Urinary bladder (tissue), 4 donors: Measurements from ENCODE around the gene COL5A1. TPM values are rescaled to one million over a fixed set of nuclear protein-coding genes. Genes with fewer than 3 reads are reported as not detected.

ENCODE experiments used
- DNase-seq: peaks from one replicate; pipeline ENCODE4 v3.0.0-alpha.2; 2015; ENCODE audit errors: extremely low spot score
- H3K27ac ChIP-seq: one replicate; pipeline ENCODE4 v1.5.1; 2013; ENCODE audit warnings: low read depth, mild to moderate bottlenecking, moderate library complexity
- H3K36me3 ChIP-seq: one replicate; pipeline ENCODE4 v1.6.1; 2013; ENCODE audit warnings: mild to moderate bottlenecking, moderate library complexity; ENCODE audit not compliant: insufficient read depth
- H3K4me1 ChIP-seq: one replicate; pipeline ENCODE4 v1.6.1; 2013; ENCODE audit warnings: mild to moderate bottlenecking, moderate library complexity; ENCODE audit not compliant: insufficient read depth
- H3K4me3 ChIP-seq: one replicate; pipeline ENCODE4 v1.5.1; 2013; ENCODE audit warnings: low read depth, low read length
- WGBS: extraction: QIAGEN DNeasy Blood & Tissue Kit; methylation state at CpG from one replicate; pipeline ENCODE4 v1.1.7; 2013; 5-methylcytosine and 5-hydroxymethylcytosine counted together
- polyA plus RNA-seq: library from polyadenylated mRNA; stranded (reverse); fragments of 200-250 nt; gene quantifications from one replicate; pipeline ENCODE4 v1.2.3, GENCODE V29; 2013
- total RNA-seq: library from RNA; depleted of rRNA; stranded (reverse); fragments of >200 nt; gene quantifications from one replicate; pipeline ENCODE4 v1.2.3, GENCODE V29; 2014
- donor health status: healthy with polysubstance abuse.
- donor health status: healthy.

The COL5A1 gene
- total and polyA plus RNA-seq, 2 donors, result 68.5 to 622 TPM

- no peaks in the 10 kb centered on the region for H3K4me1 ChIP-seq
- H3K27ac ChIP-seq, result no peak overlapping the region
- WGBS, result 92% methylated on average over 15 of the region's 15 CpGs
- no peak for DNase-seq
- no peak overlapping the region for H3K4me3 ChIP-seq
- H3K36me3 ChIP-seq, result no peaks in the 10 kb centered on the region
Measured at GRCh38 chr9:134841180-134841904, 199.7 kb downstream of the COL5A1 start.

DNA sequence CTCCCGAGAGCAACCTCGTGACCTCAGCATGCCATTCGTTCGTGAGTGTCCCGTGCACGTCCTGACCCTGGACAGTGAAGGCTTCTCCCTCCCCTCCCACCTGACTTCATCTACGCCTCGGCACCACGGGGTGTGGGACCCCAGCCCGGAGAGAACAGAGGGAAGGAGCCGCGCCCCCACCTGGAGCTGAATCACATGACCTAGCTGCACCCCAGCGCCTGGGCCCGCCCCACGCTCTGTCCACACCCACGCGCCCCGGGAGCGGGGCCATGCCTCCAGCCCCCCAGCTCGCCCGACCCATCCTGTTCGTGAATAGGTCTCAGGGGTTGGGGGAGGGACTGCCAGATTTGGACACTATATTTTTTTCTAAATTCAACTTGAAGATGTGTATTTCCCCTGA is 200.7 kb downstream of the COL5A1 start:
- 87% methylated on average over 22 of the region's 22 CpGs for WGBS
- Histone ChIP-seq H3K4me1 (no peaks in the 10 kb centered on the region), H3K27ac (no peak overlapping the region), H3K36me3 (no peaks in the 10 kb centered on the region), H3K4me3 (no peak overlapping the region)
- no peak for DNase-seq

DNA sequence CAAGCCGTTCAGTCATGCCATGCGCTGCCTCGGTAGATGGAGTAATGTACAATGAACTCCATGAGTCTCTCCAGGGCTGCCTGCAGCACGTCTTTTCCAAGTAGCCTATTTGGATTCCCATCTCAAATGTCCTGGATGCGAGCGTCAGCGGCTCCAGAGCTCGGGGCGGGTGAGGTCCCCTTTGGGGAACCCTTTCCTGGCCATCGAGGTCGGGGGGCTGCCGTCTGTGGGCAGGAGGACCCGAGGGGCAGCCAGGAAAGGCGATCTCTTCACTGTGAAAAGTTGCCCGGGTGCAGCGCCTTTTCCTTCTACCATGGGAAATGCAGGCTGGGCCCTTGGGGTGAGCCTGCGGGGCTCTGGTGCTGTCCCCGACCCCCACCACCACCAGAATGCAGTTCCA is 202.1 kb downstream of the COL5A1 start:
- Histone ChIP-seq H3K36me3 (no peaks in the 10 kb centered on the region), H3K4me3 (no peak overlapping the region), H3K27ac (no peak overlapping the region), H3K4me1 (no peaks in the 10 kb centered on the region)
- WGBS, result 89% methylated on average over 18 of the region's 18 CpGs
- DNase-seq, result no peak

GRCh38 chr9:134844821-134845220 is 203.2 kb downstream of the COL5A1 start:
- no peak overlapping the region for H3K4me3 ChIP-seq
- no peaks in the 10 kb centered on the region for H3K36me3 ChIP-seq
- WGBS, result 84% methylated on average over 8 of the region's 8 CpGs
- H3K27ac ChIP-seq, result no peak overlapping the region
- DNase-seq, result no peak
- no peaks in the 10 kb centered on the region for H3K4me1 ChIP-seq

GRCh38 chr9:134846187-134846586 is 204.6 kb downstream of the COL5A1 start:
- DNase-seq, result no peak
- Histone ChIP-seq H3K36me3 (no peaks in the 10 kb centered on the region), H3K27ac (no peak overlapping the region), H3K4me3 (no peak overlapping the region), H3K4me1 (no peaks in the 10 kb centered on the region)
- 87% methylated on average over 16 of the region's 16 CpGs for WGBS

DNA sequence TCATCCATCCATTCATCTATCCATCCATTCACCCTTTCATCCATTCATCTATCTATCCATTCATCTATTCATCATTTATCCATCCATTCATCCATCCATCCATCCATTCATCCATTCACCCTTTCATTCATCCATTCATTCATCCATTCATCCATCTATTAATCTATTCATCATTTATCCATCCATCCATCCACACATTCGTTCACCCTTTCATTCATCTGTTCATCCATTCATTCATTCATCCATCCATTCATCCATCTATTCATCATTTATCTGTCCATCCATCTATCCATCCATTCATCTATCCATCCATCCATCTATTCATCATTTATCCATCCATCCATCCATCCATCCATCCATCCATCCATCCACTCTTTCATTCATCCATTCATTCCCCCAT is 205.1 kb downstream of the COL5A1 start:
- WGBS, result 93% methylated on average over 1 of the region's 1 CpG

GRCh38 chr9:134847138-134847537 is 205.5 kb downstream of the COL5A1 start:
- H3K36me3 ChIP-seq, result no peaks in the 10 kb centered on the region
- H3K27ac ChIP-seq, result no peak overlapping the region
- WGBS, result 88% methylated on average over 3 of the region's 3 CpGs
- H3K4me1 ChIP-seq, result no peaks in the 10 kb centered on the region
- no peak for DNase-seq
- no peak overlapping the region for H3K4me3 ChIP-seq

More for the DNA sequence above, 205.1 kb downstream of the COL5A1 start:
- Histone ChIP-seq H3K36me3 (no peaks in the 10 kb centered on the region), H3K4me1 (no peaks in the 10 kb centered on the region), H3K4me3 (no peak overlapping the region), H3K27ac (no peak overlapping the region)
- no peak for DNase-seq

DNA sequence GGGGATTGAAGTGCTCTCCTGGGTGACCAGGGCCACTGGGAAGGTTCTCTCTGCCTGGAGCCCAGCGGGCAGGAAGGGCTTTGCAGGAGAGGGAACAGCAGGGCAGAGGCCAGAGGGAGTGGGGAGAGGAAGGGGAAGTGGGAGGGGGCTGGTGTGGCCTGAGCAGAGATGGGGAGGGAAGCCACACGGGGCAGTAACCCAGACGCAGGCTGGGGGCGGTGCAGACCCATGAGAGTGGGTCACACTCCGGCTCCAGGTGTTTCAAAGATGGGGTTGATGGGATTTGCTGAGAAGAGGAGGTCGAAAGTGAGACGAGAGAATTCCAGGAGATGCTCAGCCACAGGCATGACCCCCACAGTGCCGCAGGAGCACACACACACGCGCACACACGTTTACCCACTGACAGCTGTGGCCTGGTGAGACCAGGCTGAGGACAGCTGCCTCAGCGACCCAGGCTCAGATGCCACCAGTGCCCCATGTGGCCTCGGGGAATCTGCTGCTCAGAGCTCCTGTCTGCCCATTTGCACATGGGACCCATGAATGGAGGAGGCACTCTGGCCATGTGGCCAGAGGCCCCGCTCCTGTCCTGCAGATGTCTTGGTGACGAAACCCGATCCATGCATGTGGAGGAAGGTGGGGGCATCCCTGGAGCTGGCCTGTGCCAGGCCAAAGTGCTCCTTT is 206.3 kb downstream of the COL5A1 start:
- H3K4me1 ChIP-seq, result no peaks in the 10 kb centered on the region
- DNase-seq, result no peak
- H3K27ac ChIP-seq, result no peak overlapping the region
- H3K4me3 ChIP-seq, result no peak overlapping the region
- 64% methylated on average over 16 of the region's 16 CpGs for WGBS
- no peaks in the 10 kb centered on the region for H3K36me3 ChIP-seq

GRCh38 chr9:134848504-134848903 is 206.9 kb downstream of the COL5A1 start:
- Histone ChIP-seq H3K27ac (no peak overlapping the region), H3K36me3 (no peaks in the 10 kb centered on the region), H3K4me1 (no peaks in the 10 kb centered on the region), H3K4me3 (no peak overlapping the region)
- DNase-seq, result no peak
- WGBS, result 88% methylated on average over 10 of the region's 10 CpGs

GRCh38 chr9:134850611-134851010 is 209.0 kb downstream of the COL5A1 start:
- Histone ChIP-seq H3K36me3 (no peaks in the 10 kb centered on the region), H3K4me3 (no peak overlapping the region), H3K27ac (no peak overlapping the region), H3K4me1 (no peaks in the 10 kb centered on the region)
- no peak for DNase-seq
- WGBS, result 93% methylated on average over 9 of the region's 9 CpGs

DNA sequence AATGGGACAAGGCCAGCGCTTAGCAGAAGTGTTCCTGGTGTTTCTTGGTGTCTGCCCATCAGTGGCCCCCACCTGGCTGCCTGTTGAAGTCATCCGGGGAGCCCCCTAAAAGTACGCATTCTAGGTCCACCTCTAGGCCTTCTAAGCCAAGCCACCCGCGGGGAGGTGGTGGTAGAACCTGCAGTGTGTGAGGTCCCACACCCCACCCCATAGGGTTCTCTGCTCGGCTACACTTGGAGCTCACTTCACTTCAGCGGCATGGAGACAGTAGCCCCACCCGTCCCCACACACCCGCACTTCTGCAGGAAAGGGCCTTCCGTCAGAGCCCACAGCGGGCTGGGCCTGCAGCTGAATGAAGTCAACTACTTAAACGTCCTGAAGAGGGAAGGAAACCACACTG is 209.4 kb downstream of the COL5A1 start:
- Histone ChIP-seq H3K4me3 (no peak overlapping the region), H3K27ac (no peak overlapping the region), H3K4me1 (no peaks in the 10 kb centered on the region), H3K36me3 (no peaks in the 10 kb centered on the region)
- DNase-seq, result no peak
- 89% methylated on average over 12 of the region's 12 CpGs for WGBS

DNA sequence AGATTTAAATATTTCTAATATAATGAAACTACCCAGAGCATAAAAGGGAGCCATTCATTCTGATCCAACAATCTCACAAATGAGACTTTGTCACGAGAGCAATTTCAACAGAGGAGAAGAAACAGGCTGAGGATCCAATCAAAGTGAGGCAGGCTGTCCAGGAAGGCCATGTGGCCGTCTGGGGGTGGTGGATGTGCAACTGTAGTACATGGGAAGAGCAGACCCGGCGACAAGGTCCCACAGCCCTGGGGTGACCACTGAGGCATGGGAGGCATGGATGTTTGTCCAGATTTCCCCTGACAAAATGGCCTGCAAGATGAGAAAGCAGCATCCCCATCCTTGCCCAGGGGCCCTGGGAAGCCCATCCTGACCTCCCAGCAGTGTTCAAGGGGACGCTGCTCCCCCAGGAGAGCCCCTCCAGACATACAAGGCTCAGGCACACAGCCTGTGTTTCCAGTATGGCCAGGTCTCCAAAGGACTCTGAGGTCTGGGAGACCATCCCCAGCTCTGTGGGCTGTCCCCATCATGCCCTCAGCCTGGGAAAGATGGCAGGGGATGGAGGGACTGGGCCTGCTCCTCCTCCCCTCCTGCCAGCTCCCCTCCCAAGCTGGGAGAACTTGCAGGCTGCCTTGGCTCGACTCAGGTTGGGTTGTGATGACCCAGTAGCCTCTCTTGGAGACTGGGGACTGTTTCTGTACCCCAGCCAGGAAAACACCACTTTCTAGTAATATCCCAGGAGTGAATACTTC is 211.5 kb downstream of the COL5A1 start:
- H3K4me1 ChIP-seq, result no peaks in the 10 kb centered on the region
- H3K27ac ChIP-seq, result no peak overlapping the region
- DNase-seq, result no peak
- no peaks in the 10 kb centered on the region for H3K36me3 ChIP-seq
- no peak overlapping the region for H3K4me3 ChIP-seq
- WGBS, result 58% methylated on average over 6 of the region's 6 CpGs

- H3K4me1 ChIP-seq, result no peaks in the 10 kb centered on the region
- no peak overlapping the region for H3K27ac ChIP-seq
- WGBS, result 76% methylated on average over 6 of the region's 6 CpGs
- no peaks in the 10 kb centered on the region for H3K36me3 ChIP-seq
- no peak overlapping the region for H3K4me3 ChIP-seq
- DNase-seq, result no peak
Measured at GRCh38 chr9:134853893-134854292, 212.3 kb downstream of the COL5A1 start.

DNA sequence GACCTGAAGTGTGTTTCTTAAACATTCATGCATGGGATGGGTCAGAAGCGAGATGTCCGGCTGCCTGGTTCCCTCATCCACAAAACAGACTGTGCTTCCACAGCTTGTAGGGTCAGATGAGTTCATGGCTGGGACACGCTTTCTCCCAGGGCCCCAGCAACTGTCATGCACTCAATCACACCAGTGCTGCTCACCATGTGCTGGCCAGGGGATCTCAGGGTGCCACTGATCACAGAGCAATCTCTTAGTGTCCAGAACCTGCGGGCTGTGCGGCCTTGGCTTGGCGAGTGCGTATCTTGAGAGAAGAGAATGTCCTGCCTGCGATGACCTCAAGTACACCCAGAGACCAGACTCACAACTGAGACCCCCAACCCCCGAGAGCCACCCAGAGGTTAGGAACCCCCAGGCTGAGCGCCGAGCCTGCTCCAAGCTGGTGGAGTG is 213.0 kb downstream of the COL5A1 start:
- WGBS, result 88% methylated on average over 11 of the region's 11 CpGs
- Histone ChIP-seq H3K36me3 (no peaks in the 10 kb centered on the region), H3K27ac (no peak overlapping the region), H3K4me1 (no peaks in the 10 kb centered on the region), H3K4me3 (no peak overlapping the region)
- no peak for DNase-seq
